Body of pancreas (tissue), 4 donors: ENCODE data around the gene ARFRP1.

Experiments used
- CTCF ChIP-seq, 7 experiments: fragments of 450-650 bp in 4 of 7; fragments of 200-600 bp in 3 of 7; sonication (generic) in 3 of 7; IDR thresholded peaks; one replicate each; pipeline ENCODE4 v1.5.1; 2016 to 2019; ENCODE audit warnings: antibody characterized with exemption in 7 of 7
- POLR2A ChIP-seq, 3 donors: fragments of 450-650 bp; IDR thresholded peaks; one replicate each; pipeline ENCODE4 v1.6.1; 2016; ENCODE audit warnings: antibody characterized with exemption in 3 of 3, mild to moderate bottlenecking in 2 of 3

GRCh38 chr20:63679799-63680305, 27.9 kb downstream of the ARFRP1 start:
- TF ChIP-seq CTCF (IDR thresholded peaks at IDR 0.05) (no peak), POLR2A (IDR thresholded peaks at IDR 0.05) (no peak)
